Panc1 (cell line): ENCODE results near the gene BRWD1.

Experiments used
- CTCF ChIP-seq: fragments of 450-650 bp; IDR thresholded peaks from 2 replicates; pipeline ENCODE4 v1.5.1; 2017; ENCODE audit warnings: mild to moderate bottlenecking
- POLR2AphosphoS5 ChIP-seq: IDR thresholded peaks from 2 replicates; pipeline ENCODE4 v1.6.1; 2012; ENCODE audit warnings: mild to moderate bottlenecking, low read depth, low read length, moderate library complexity
- TCF7L2 ChIP-seq: IDR thresholded peaks from 2 replicates; pipeline ENCODE4 v1.6.1; 2011; ENCODE audit warnings: mild to moderate bottlenecking, low read depth, low read length, inconsistent platforms

GRCh38 chr21:39220150-39220549, 93.3 kb downstream of the BRWD1 start:
- TF ChIP-seq CTCF: no peak
- no peak for TF ChIP-seq TCF7L2
- no peak for TF ChIP-seq POLR2AphosphoS5
